H9 (cell line): ENCODE measurements around the gene XK. TPM values are rescaled to one million over a fixed set of nuclear protein-coding genes. Genes with fewer than 3 reads are reported as not detected.

Experiments
- DNase-seq: peaks from one replicate; pipeline ENCODE4 v3.0.0-alpha.2; 2017
- H2AFZ ChIP-seq: one replicate; pipeline ENCODE4 v1.6.1; 2013; ENCODE audit warnings: mild to moderate bottlenecking, low read length, control low read depth, moderate library complexity
- H2AK5ac ChIP-seq: 2 replicates; pipeline ENCODE4 v1.6.1; 2013; ENCODE audit warnings: low read length, control low read depth, mixed read lengths; ENCODE audit not compliant: insufficient read length
- H2BK120ac ChIP-seq: one replicate; pipeline ENCODE4 v1.6.1; 2013; ENCODE audit warnings: low read depth, mild to moderate bottlenecking, low read length, control low read depth, inconsistent platforms; ENCODE audit not compliant: poor library complexity, severe bottlenecking
- H2BK12ac ChIP-seq: 2 replicates; pipeline ENCODE4 v1.6.1; 2013; ENCODE audit warnings: low read length, control low read depth, mixed read lengths, low read depth; ENCODE audit not compliant: insufficient read length
- H2BK15ac ChIP-seq: 2 replicates; pipeline ENCODE4 v1.6.1; 2013; ENCODE audit warnings: low read depth, low read length, control low read depth
- H2BK20ac ChIP-seq: one replicate; pipeline ENCODE4 v1.6.1; 2013; ENCODE audit warnings: low read depth, mild to moderate bottlenecking, low read length, control low read depth, inconsistent platforms; ENCODE audit not compliant: poor library complexity, severe bottlenecking
- H2BK5ac ChIP-seq: 2 replicates; pipeline ENCODE4 v1.6.1; 2013; ENCODE audit warnings: low read length, control low read depth, mixed read lengths; ENCODE audit not compliant: insufficient read length
- H3K14ac ChIP-seq: 2 replicates; pipeline ENCODE4 v1.6.1; 2013; ENCODE audit warnings: low read length, control low read depth; ENCODE audit not compliant: insufficient read depth
- H3K18ac ChIP-seq: 2 replicates; pipeline ENCODE4 v1.6.1; 2013; ENCODE audit warnings: low read depth, mild to moderate bottlenecking, mixed read lengths, low read length, control low read depth; ENCODE audit not compliant: insufficient read length
- H3K23ac ChIP-seq: 2 replicates; pipeline ENCODE4 v1.6.1; 2013; ENCODE audit warnings: low read length, control low read depth, mixed read lengths, low read depth; ENCODE audit not compliant: insufficient read length
- H3K23me2 ChIP-seq: 2 replicates; pipeline ENCODE4 v1.6.1; 2013; ENCODE audit warnings: low read depth, mild to moderate bottlenecking, mixed read lengths, low read length, control low read depth; ENCODE audit not compliant: insufficient read length, poor library complexity, severe bottlenecking
- H3K27ac ChIP-seq: 2 replicates; pipeline ENCODE4 v1.5.1; 2013; ENCODE audit warnings: low read length, control low read depth, mixed read lengths, low read depth; ENCODE audit not compliant: insufficient read length
- H3K27me3 ChIP-seq: 2 replicates; pipeline ENCODE4 v1.6.1; 2013; ENCODE audit warnings: low read length, control low read depth, inconsistent platforms; ENCODE audit not compliant: insufficient read depth
- H3K4ac ChIP-seq: 2 replicates; pipeline ENCODE4 v1.6.1; 2013; ENCODE audit warnings: low read depth, mild to moderate bottlenecking, control low read depth, inconsistent platforms, low read length, moderate library complexity
- H3K4me1 ChIP-seq: 2 replicates; pipeline ENCODE4 v1.6.1; 2013; ENCODE audit warnings: low read length, control low read depth, inconsistent platforms; ENCODE audit not compliant: insufficient read depth
- H3K4me2 ChIP-seq: 2 replicates; pipeline ENCODE4 v1.6.1; 2013; ENCODE audit warnings: low read length, control low read depth, mixed read lengths; ENCODE audit not compliant: insufficient read length, insufficient read depth
- H3K56ac ChIP-seq: 2 replicates; pipeline ENCODE4 v1.6.1; 2013; ENCODE audit warnings: low read depth, mild to moderate bottlenecking, mixed read lengths, low read length, control low read depth; ENCODE audit not compliant: insufficient read length
- H3K79me1 ChIP-seq: 2 replicates; pipeline ENCODE4 v1.6.1; 2013; ENCODE audit warnings: low read depth, mild to moderate bottlenecking, moderate library complexity, low read length, control low read depth, inconsistent platforms; ENCODE audit not compliant: insufficient read depth, poor library complexity, severe bottlenecking
- H3K79me2 ChIP-seq: 2 replicates; pipeline ENCODE4 v1.6.1; 2013; ENCODE audit warnings: low read length, control low read depth, inconsistent platforms; ENCODE audit not compliant: insufficient read depth
- H3K9ac ChIP-seq: 2 replicates; pipeline ENCODE4 v1.6.1; 2013; ENCODE audit warnings: low read length, control low read depth, mixed read lengths; ENCODE audit not compliant: insufficient read length; ENCODE audit errors: extremely low read depth
- H3K9me3 ChIP-seq: one replicate; pipeline ENCODE4 v1.6.1; 2013; ENCODE audit warnings: low read depth, low read length, inconsistent platforms; ENCODE audit not compliant: control insufficient read depth
- H3T11ph ChIP-seq: one replicate; pipeline ENCODE4 v1.6.1; 2013; ENCODE audit warnings: mild to moderate bottlenecking, low read length, control low read depth, inconsistent platforms
- H4K20me1 ChIP-seq: one replicate; pipeline ENCODE4 v1.6.1; 2013; ENCODE audit not compliant: control insufficient read depth, insufficient read length, insufficient read depth
- H4K5ac ChIP-seq: 2 replicates; pipeline ENCODE4 v1.6.1; 2013; ENCODE audit warnings: low read depth, mild to moderate bottlenecking, mixed read lengths, low read length, control low read depth; ENCODE audit not compliant: insufficient read length
- H4K8ac ChIP-seq: replicated peaks from 2 replicates; pipeline ENCODE4 v1.6.1; 2013; ENCODE audit warnings: low read length, control low read depth, mixed read lengths, low read depth; ENCODE audit not compliant: insufficient read length
- H4K91ac ChIP-seq: 2 replicates; pipeline ENCODE4 v1.6.1; 2013; ENCODE audit warnings: low read depth, mild to moderate bottlenecking, moderate library complexity, mixed read lengths, low read length, control low read depth; ENCODE audit not compliant: insufficient read length
- H3K27ac Mint-ChIP-seq, 3 experiments: 2 replicates in 2 of 3; 3 replicates in 1 of 3; pipeline ENCODE4 v1.8.0; 2020 to 2021; ENCODE audit warnings: mixed read lengths in 3 of 3, mild to moderate bottlenecking in 1 of 3, moderate library complexity in 1 of 3
- H3K27me3 Mint-ChIP-seq: 2 replicates; pipeline ENCODE4 v1.8.0; 2021; ENCODE audit warnings: low read depth, mild to moderate bottlenecking, moderate library complexity, mixed read lengths
- H3K36me3 Mint-ChIP-seq, 3 experiments: 2 replicates in 2 of 3; 3 replicates in 1 of 3; pipeline ENCODE4 v1.8.0; 2020 to 2021; ENCODE audit warnings: low read depth in 3 of 3, mixed read lengths in 3 of 3; ENCODE audit not compliant: insufficient read depth in 1 of 3
- H3K4me1 Mint-ChIP-seq, 2 experiments: 2 replicates each; pipeline ENCODE4 v1.8.0; 2020; ENCODE audit warnings: mixed read lengths in 2 of 2
- H3K4me3 Mint-ChIP-seq, 2 experiments: 2 replicates in 1 of 2; 3 replicates in 1 of 2; pipeline ENCODE4 v1.8.0; 2020 to 2021; ENCODE audit warnings: mild to moderate bottlenecking in 2 of 2, mixed read lengths in 2 of 2, moderate library complexity in 1 of 2
- H3K9me3 Mint-ChIP-seq, 2 experiments: 2 replicates in 1 of 2; 3 replicates in 1 of 2; pipeline ENCODE4 v1.8.0; 2020; ENCODE audit warnings: mild to moderate bottlenecking in 2 of 2, mixed read lengths in 2 of 2, moderate library complexity in 1 of 2
- CTCF ChIP-seq: fragments of 200-600 bp; sonication (generic); conservative IDR thresholded peaks from 3 replicates; pipeline ENCODE4 v1.8.0; 2021; ENCODE audit warnings: antibody characterized with exemption, mild to moderate bottlenecking
- total RNA-seq: library from RNA; stranded (reverse); gene quantifications from 2 replicates; pipeline ENCODE4 v1.2.1, GENCODE V29; 2021

The XK gene
- total RNA-seq, 1 experiment from 2014 or later: 0.85 TPM

- Histone ChIP-seq H3K4me1 (no peaks in the 10 kb centered on the region), H3K14ac (no peak overlapping the region), H4K91ac (no peak overlapping the region), H3T11ph (no peak overlapping the region), H3K9ac (no peak overlapping the region), H3K56ac (no peak overlapping the region), H4K5ac (no peak overlapping the region), H2BK5ac (no peak overlapping the region), H3K9me3 (peaks cover 6% of the 10 kb centered on the region), H3K27me3 (no peaks in the 10 kb centered on the region), H3K23me2 (no peaks in the 10 kb centered on the region), H3K79me1 (no peaks in the 10 kb centered on the region), H3K27ac (no peak overlapping the region), H3K4ac (no peak overlapping the region), H4K8ac (no peak overlapping the region), H3K4me2 (no peak overlapping the region), H3K79me2 (no peaks in the 10 kb centered on the region), H2BK20ac (no peak overlapping the region), H3K18ac (no peak overlapping the region), H3K23ac (no peak overlapping the region), H2AK5ac (no peak overlapping the region), H2BK15ac (no peak overlapping the region), H2AFZ (no peak overlapping the region), H4K20me1 (no peaks in the 10 kb centered on the region), H2BK12ac (no peak overlapping the region), H2BK120ac (no peak overlapping the region)
- H3K27me3 Mint-ChIP-seq: peaks cover 2% of the 10 kb centered on the region; the same call in 1 of the 2 replicates
- H3K27ac Mint-ChIP-seq: no peak overlapping the region
- DNase-seq: no peak
- peaks cover 2 to 13% (median 5%) of the 10 kb centered on the region in 3 experiments; a peak in 6 of 7 replicates for H3K36me3 Mint-ChIP-seq
- peaks cover 50 to 58% of the 10 kb centered on the region in 2 experiments for H3K9me3 Mint-ChIP-seq
- H3K4me3 Mint-ChIP-seq: no peak overlapping the region
- TF ChIP-seq CTCF: no peak
- H3K4me1 Mint-ChIP-seq: no peaks in the 10 kb centered on the region
These were observed 47.5 kb upstream of the XK start for GRCh38 chrX:37638047-37638446.
